GM18861 (cell line): Measurements from ENCODE around the gene SLIT3.

Source experiments
- ATAC-seq: cut with Tn5 transposase; IDR thresholded peaks from one replicate; pipeline ENCODE4 v1.9.1; 2021; ENCODE audit not compliant: unreplicated experiment

The SLIT3 gene

GRCh38 chr5:168943091-168943884 is 357.7 kb downstream of the SLIT3 start:
- ATAC-seq, result no peak

GRCh38 chr5:168941901-168942300 is 359.0 kb downstream of the SLIT3 start:
- no peak for ATAC-seq

GRCh38 chr5:168940712-168941111 is 360.2 kb downstream of the SLIT3 start:
- ATAC-seq, result no peak

- no peak for ATAC-seq
These were observed 360.9 kb downstream of the SLIT3 start for GRCh38 chr5:168939887-168940544.

- no peak for ATAC-seq
These were observed 361.7 kb downstream of the SLIT3 start for GRCh38 chr5:168939156-168939800.

GRCh38 chr5:168936511-168936910 is 364.4 kb downstream of the SLIT3 start:
- no peak for ATAC-seq

GRCh38 chr5:168935183-168935582 is 365.8 kb downstream of the SLIT3 start:
- no peak for ATAC-seq

GRCh38 chr5:168934169-168934568 is 366.8 kb downstream of the SLIT3 start:
- no peak for ATAC-seq

GRCh38 chr5:168932400-168933189 is 368.3 kb downstream of the SLIT3 start:
- ATAC-seq, result no peak

- peak; percentile 57 for ATAC-seq
These were observed 369.1 kb downstream of the SLIT3 start for GRCh38 chr5:168931638-168932345.

- no peak for ATAC-seq
These were observed 371.3 kb downstream of the SLIT3 start for GRCh38 chr5:168929656-168930055.

- ATAC-seq, result no peak
These were observed 375.8 kb downstream of the SLIT3 start for GRCh38 chr5:168925160-168925559.

GRCh38 chr5:168921147-168921866 is 379.6 kb downstream of the SLIT3 start:
- no peak for ATAC-seq

- ATAC-seq, result no peak
These were observed 380.7 kb downstream of the SLIT3 start for GRCh38 chr5:168920019-168920810.

- ATAC-seq, result no peak
These were observed 382.9 kb downstream of the SLIT3 start for GRCh38 chr5:168917947-168918600.

- ATAC-seq, result no peak
These were observed 384.1 kb downstream of the SLIT3 start for GRCh38 chr5:168916852-168917251.

- no peak for ATAC-seq
These were observed 384.7 kb downstream of the SLIT3 start for GRCh38 chr5:168916266-168916665.

- no peak for ATAC-seq
These were observed 386.4 kb downstream of the SLIT3 start for GRCh38 chr5:168914491-168914890.

- no peak for ATAC-seq
These were observed 390.1 kb downstream of the SLIT3 start for GRCh38 chr5:168910874-168911273.
